PC-3 (cell line): ENCODE data around the gene C16orf78. TPM values are rescaled to one million over a fixed set of nuclear protein-coding genes. Genes with fewer than 3 reads are reported as not detected.

Source experiments
- ATAC-seq: fragments of 200-7000 bp; cut with Tn5 transposase; 2 replicates; pipeline ENCODE4 v1.9.1; 2020; ENCODE audit warnings: mild to moderate bottlenecking, moderate library complexity
- BruUV-seq: library from RNA; stranded (reverse); fragments of 400-500 nt; replicated peaks from 2 replicates; lab custom pipeline; 2021; lab: Mats Ljungman, UMichigan
- CTCF ChIA-PET: fragments of 300-600 bp; sonication (Branson Sonifier 250); formaldehyde crosslinking; loops from one replicate; lab custom pipeline; 2022; ENCODE audit warnings: antibody characterized with exemption; lab: Charles Lee
- POLR2A ChIA-PET: fragments of 300-600 bp; sonication (Branson Sonifier 250); formaldehyde crosslinking; loops from one replicate; lab custom pipeline; 2022; ENCODE audit warnings: antibody characterized with exemption; ENCODE audit not compliant: unreplicated experiment; lab: Charles Lee
- DNase-seq: peaks from one replicate; pipeline ENCODE4 v3.0.0-alpha.2; 2015
- H2AFZ ChIP-seq: fragments of 300-600 bp; sonication (generic); 2 replicates; pipeline ENCODE4 v1.6.0; 2016; ENCODE audit warnings: antibody characterized with exemption, low read length
- H3F3A ChIP-seq: fragments of 300-600 bp; sonication (generic); one replicate; pipeline ENCODE4 v1.6.0; 2017; ENCODE audit warnings: antibody characterized with exemption, low read length, control low read depth, mild to moderate bottlenecking; ENCODE audit not compliant: unreplicated experiment
- H3K27ac ChIP-seq: fragments of 300-600 bp; sonication (generic); 2 replicates; pipeline ENCODE4 v1.5.1; 2016; ENCODE audit warnings: mild to moderate bottlenecking, low read length
- H3K27me3 ChIP-seq: fragments of 300-600 bp; sonication (generic); 2 replicates; pipeline ENCODE4 v1.6.1; 2016; ENCODE audit warnings: low read length, mixed read lengths
- H3K36me3 ChIP-seq: fragments of 300-600 bp; sonication (generic); 2 replicates; pipeline ENCODE4 v1.6.1; 2016; ENCODE audit warnings: low read depth, mixed run types, low read length, mixed read lengths
- H3K4me1 ChIP-seq: fragments of 300-600 bp; sonication (generic); 2 replicates; pipeline ENCODE4 v1.5.1; 2016; ENCODE audit warnings: low read length; ENCODE audit not compliant: insufficient read depth
- H3K4me2 ChIP-seq: fragments of 300-600 bp; sonication (generic); 2 replicates; pipeline ENCODE4 v1.6.0; 2016; ENCODE audit warnings: low read length
- H3K4me3 ChIP-seq: fragments of 300-600 bp; sonication (generic); 2 replicates; pipeline ENCODE4 v1.5.1; 2016; ENCODE audit warnings: mild to moderate bottlenecking, low read length, mixed read lengths
- H3K79me2 ChIP-seq: fragments of 300-600 bp; sonication (generic); 2 replicates; pipeline ENCODE4 v1.6.1; 2017; ENCODE audit warnings: low read length, mixed read lengths
- H3K9ac ChIP-seq: fragments of 300-600 bp; sonication (generic); 2 replicates; pipeline ENCODE4 v1.6.0; 2016; ENCODE audit warnings: mild to moderate bottlenecking, low read length
- H3K9me2 ChIP-seq: fragments of 300-600 bp; sonication (generic); replicated peaks from 2 replicates; pipeline ENCODE4 v1.6.1; 2016; ENCODE audit warnings: mixed run types, low read length, mixed read lengths
- H3K9me3 ChIP-seq: fragments of 300-600 bp; sonication (generic); 2 replicates; pipeline ENCODE4 v1.6.1; 2016; ENCODE audit warnings: low read length, mixed read lengths
- H4K20me1 ChIP-seq: fragments of 300-600 bp; sonication (generic); 2 replicates; pipeline ENCODE4 v1.6.1; 2016; ENCODE audit warnings: low read length, mixed read lengths
- CTCF ChIP-seq: fragments of 300-600 bp; sonication (generic); conservative IDR thresholded peaks from 2 replicates; pipeline ENCODE4 v1.5.1; 2017; ENCODE audit warnings: antibody characterized with exemption, low read depth, mild to moderate bottlenecking, low read length
- EZH2 ChIP-seq: fragments of 300-600 bp; sonication (generic); IDR thresholded peaks from one replicate; pipeline ENCODE4 v1.6.1; 2017; ENCODE audit warnings: antibody characterized with exemption, mild to moderate bottlenecking, low read length; ENCODE audit not compliant: unreplicated experiment
- EZH2phosphoT487 ChIP-seq: fragments of 300-600 bp; sonication (generic); IDR thresholded peaks from 2 replicates; pipeline ENCODE4 v1.6.1; 2018; ENCODE audit warnings: mild to moderate bottlenecking, antibody characterized with exemption, low read length, borderline replicate concordance
- intact Hi-C: fragments of 100-400 bp; cut with micrococcal nuclease; formaldehyde crosslinking; loops from 2 replicates; pipeline ENCODE4 v1.9.0; 2023
- total RNA-seq: library from RNA; depleted of rRNA; stranded (reverse); fragments of >200 nt; gene quantifications from 2 replicates; pipeline ENCODE4 v1.2.3, GENCODE V29; 2014

Gene C16orf78
- total RNA-seq, 1 experiment from 2014 or later = not detected

GRCh38 chr16:49333259-49333597 is 40.4 kb upstream of the C16orf78 start:
- TF ChIP-seq CTCF (no peak), EZH2phosphoT487 (no peak), EZH2 (no peak)
- no TSS peak for BruUV-seq
- CTCF ChIA-PET = no interaction called here

GRCh38 chr16:49335828-49336227 is 37.8 kb upstream of the C16orf78 start:
- BruUV-seq = no TSS peak
- no peaks in the 10 kb centered on the region for H3K9me3 ChIP-seq
- no peaks in the 10 kb centered on the region for H3K79me2 ChIP-seq
- TF ChIP-seq EZH2phosphoT487 (no peak), EZH2 (no peak), CTCF (no peak)
- intact Hi-C loops = no loop called here
- no peaks in the 10 kb centered on the region for H3K36me3 ChIP-seq
- no peak overlapping the region for H3K4me3 ChIP-seq
- H3K4me2 ChIP-seq = no peak overlapping the region
- ATAC-seq = no peak
- H3K27me3 ChIP-seq = 0 out of 2 replicates have a peak, but pooled peaks cover 12% of the 10 kb centered on the region
- ChIA-PET CTCF (no interaction called here), POLR2A (no interaction called here)
- H3K27ac ChIP-seq = no peak overlapping the region
- H2AFZ ChIP-seq = no peak overlapping the region
- H3K4me1 ChIP-seq = no peaks in the 10 kb centered on the region
- no peaks in the 10 kb centered on the region for H4K20me1 ChIP-seq
- H3F3A ChIP-seq = no peaks in the 10 kb centered on the region
- no peaks in the 10 kb centered on the region for H3K9me2 ChIP-seq
- H3K9ac ChIP-seq = no peak overlapping the region
- DNase-seq = no peak

More at GRCh38 chr16:49333259-49333597, 40.4 kb upstream of the C16orf78 start:
- H3K79me2 ChIP-seq = no peaks in the 10 kb centered on the region
- H3K9me2 ChIP-seq = no peaks in the 10 kb centered on the region
- DNase-seq (no peak), ATAC-seq (no peak)
- 0 out of 2 replicates have a peak, but pooled peaks cover 3% of the 10 kb centered on the region for H3K27me3 ChIP-seq
- no peak overlapping the region for H3K4me2 ChIP-seq
- H4K20me1 ChIP-seq = no peaks in the 10 kb centered on the region
- POLR2A ChIA-PET = no interaction called here
- intact Hi-C loops = no loop called here
- no peaks in the 10 kb centered on the region for H3K9me3 ChIP-seq
- H3K36me3 ChIP-seq = no peaks in the 10 kb centered on the region
- no peak overlapping the region for H3K27ac ChIP-seq
- H3K4me1 ChIP-seq = no peaks in the 10 kb centered on the region
- no peaks in the 10 kb centered on the region for H3F3A ChIP-seq
- no peak overlapping the region for H3K9ac ChIP-seq
- H3K4me3 ChIP-seq = no peak overlapping the region
- no peak overlapping the region for H2AFZ ChIP-seq

GRCh38 chr16:49336581-49336980 is 37.0 kb upstream of the C16orf78 start:
- no peak for TF ChIP-seq CTCF
- no peak for TF ChIP-seq EZH2phosphoT487
- no peak for TF ChIP-seq EZH2
- ATAC-seq = no peak
- no peak overlapping the region for H3K4me2 ChIP-seq
- no peak overlapping the region for H3K9ac ChIP-seq
- DNase-seq = no peak
- no peaks in the 10 kb centered on the region for H3F3A ChIP-seq
- no peaks in the 10 kb centered on the region for H3K9me3 ChIP-seq
- no peak overlapping the region for H2AFZ ChIP-seq
- H4K20me1 ChIP-seq = no peaks in the 10 kb centered on the region
- H3K27me3 ChIP-seq = 0 out of 2 replicates have a peak, but pooled peaks cover 12% of the 10 kb centered on the region
- H3K4me3 ChIP-seq = no peak overlapping the region
- no peaks in the 10 kb centered on the region for H3K9me2 ChIP-seq
- BruUV-seq = no TSS peak
- no peaks in the 10 kb centered on the region for H3K79me2 ChIP-seq
- H3K36me3 ChIP-seq = no peaks in the 10 kb centered on the region
- ChIA-PET POLR2A (no interaction called here), CTCF (no interaction called here)
- intact Hi-C loops = no loop called here
- no peaks in the 10 kb centered on the region for H3K4me1 ChIP-seq
- no peak overlapping the region for H3K27ac ChIP-seq
